Caco-2 (cell line): Measurements from ENCODE around the gene REEP3. TPM values are rescaled to one million over a fixed set of nuclear protein-coding genes. Genes with fewer than 3 reads are reported as not detected.
A peak's percentile ranks its signal among the peaks of the same experiment; 100 is the strongest.

Experiments
- BruUV-seq: library from RNA; stranded (reverse); fragments of 400-500 nt; replicated peaks from 2 replicates; lab custom pipeline; 2021; lab: Mats Ljungman, UMichigan
- CTCF ChIA-PET: fragments of 300-600 bp; sonication (Branson Sonifier 250); formaldehyde crosslinking; loops from one replicate; lab custom pipeline; 2022; ENCODE audit warnings: antibody characterized with exemption; lab: Charles Lee
- POLR2A ChIA-PET: fragments of 300-600 bp; sonication (Branson Sonifier 250); formaldehyde crosslinking; loops from one replicate; lab custom pipeline; 2022; ENCODE audit warnings: antibody characterized with exemption; lab: Charles Lee
- DNase-seq, 2 experiments: peaks; one replicate each; pipeline versions ENCODE4 v3.0.0 to v3.0.0-alpha.2; 2020 to 2022
- H3K27me3 ChIP-seq: replicated peaks from 2 replicates; pipeline ENCODE4 v1.6.0; 2011; ENCODE audit warnings: low read length; ENCODE audit not compliant: control insufficient read depth, insufficient read depth
- H3K36me3 ChIP-seq: 2 replicates; pipeline ENCODE4 v1.5.1; 2011; ENCODE audit warnings: low read length; ENCODE audit not compliant: control insufficient read depth, insufficient read depth
- H3K4me1 ChIP-seq: fragments of 250-450 bp; sonication (Bioruptor Pico); 2 replicates; pipeline ENCODE4 v1.5.1; 2020; ENCODE audit warnings: mild to moderate bottlenecking
- H3K4me3 ChIP-seq: 2 replicates; pipeline ENCODE4 v1.5.1; 2011; ENCODE audit warnings: low read depth, mild to moderate bottlenecking, control low read depth, low read length
- H3K9me3 ChIP-seq: fragments of 250-450 bp; sonication (Bioruptor Pico); 2 replicates; pipeline ENCODE4 v1.5.1; 2020; ENCODE audit warnings: mild to moderate bottlenecking, moderate library complexity
- H3K27ac Mint-ChIP-seq: one replicate; pipeline ENCODE4 v1.8.0; 2022; ENCODE audit warnings: mixed read lengths; ENCODE audit not compliant: unreplicated experiment
- H3K27me3 Mint-ChIP-seq: one replicate; pipeline ENCODE4 v1.8.0; 2022; ENCODE audit warnings: mixed read lengths; ENCODE audit not compliant: insufficient read depth, unreplicated experiment
- H3K36me3 Mint-ChIP-seq: one replicate; pipeline ENCODE4 v1.8.0; 2022; ENCODE audit warnings: mild to moderate bottlenecking, mixed read lengths; ENCODE audit not compliant: insufficient read depth, unreplicated experiment
- H3K4me1 Mint-ChIP-seq: one replicate; pipeline ENCODE4 v1.8.0; 2022; ENCODE audit warnings: low read depth, mixed read lengths; ENCODE audit not compliant: unreplicated experiment
- H3K4me3 Mint-ChIP-seq: one replicate; pipeline ENCODE4 v1.8.0; 2022; ENCODE audit warnings: mild to moderate bottlenecking, moderate library complexity, mixed read lengths; ENCODE audit not compliant: unreplicated experiment
- H3K9me3 Mint-ChIP-seq: one replicate; pipeline ENCODE4 v1.8.0; 2022; ENCODE audit warnings: mixed read lengths; ENCODE audit not compliant: unreplicated experiment
- CTCF ChIP-seq, 2 experiments: fragments of 200-600 bp in 1 of 2; IDR thresholded peaks; 1 replicate in 1 of 2; 2 replicates in 1 of 2; pipeline versions ENCODE4 v1.5.1 to v1.8.0; 2011 to 2022; ENCODE audit warnings: antibody characterized with exemption in 1 of 2, control low read depth in 1 of 2, inconsistent platforms in 1 of 2, low read depth in 1 of 2, low read length in 1 of 2, mild to moderate bottlenecking in 1 of 2, moderate library complexity in 1 of 2; ENCODE audit not compliant: insufficient read depth in 1 of 2, severe bottlenecking in 1 of 2, unreplicated experiment in 1 of 2
- intact Hi-C: fragments of 100-400 bp; cut with micrococcal nuclease; formaldehyde crosslinking; loops from one replicate; pipeline ENCODE4 v1.10.0; 2022; ENCODE audit not compliant: unreplicated experiment
- total RNA-seq: library from RNA; stranded (reverse); gene quantifications from 2 replicates; pipeline ENCODE4 v1.2.3, GENCODE V29; 2022

REEP3 gene
- total RNA-seq, 1 experiment from 2014 or later = 66.4 TPM

GRCh38 chr10:63665670-63666134, 144.5 kb downstream of the REEP3 start:
- H3K27ac Mint-ChIP-seq = peak overlapping the region; percentile 89
- no peaks in the 10 kb centered on the region for H3K27me3 Mint-ChIP-seq
- peaks cover 10% of the 10 kb centered on the region for H3K9me3 Mint-ChIP-seq
- no peaks in the 10 kb centered on the region for H3K9me3 ChIP-seq
- ChIA-PET CTCF (interaction anchor here (1.0 to 1.6 kb wide), 2 partner anchors 28 to 54 kb away, joined by 5 to 9 read pairs; no protein-coding TSS in a partner anchor), POLR2A (interaction anchor here (1.6 kb wide), 2 partner anchors 28 to 35 kb away, joined by 9 to 18 read pairs; no protein-coding TSS in a partner anchor)
- peak in 1 of 2 experiments; percentile 17 for DNase-seq
- H3K4me1 Mint-ChIP-seq = peaks cover 15% of the 10 kb centered on the region
- H3K27me3 ChIP-seq = no peaks in the 10 kb centered on the region
- BruUV-seq = no TSS peak
- peaks cover 6% of the 10 kb centered on the region for H3K36me3 Mint-ChIP-seq
- no peaks in the 10 kb centered on the region for H3K36me3 ChIP-seq
- intact Hi-C loops = loop anchor here (1.0 to 2.0 kb wide), 2 partner anchors 35 to 47 kb away; no protein-coding TSS in a partner anchor
- no peak overlapping the region for H3K4me3 ChIP-seq
- no peak for TF ChIP-seq CTCF (IDR thresholded peaks at IDR 0.05; ENCODE audit: insufficient read depth in 1 of 2, low read depth in 1 of 2, low read length in 1 of 2, severe bottlenecking in 1 of 2, unreplicated experiment in 1 of 2)
- H3K4me1 ChIP-seq = peaks cover 11% of the 10 kb centered on the region
- peak overlapping the region; percentile 87 for H3K4me3 Mint-ChIP-seq

- DNase-seq = no peak
- TF ChIP-seq CTCF (IDR thresholded peaks at IDR 0.05; ENCODE audit: insufficient read depth in 1 of 2, low read depth in 1 of 2, low read length in 1 of 2, severe bottlenecking in 1 of 2, unreplicated experiment in 1 of 2) = no peak
- POLR2A ChIA-PET = no interaction called here
- H3K36me3 Mint-ChIP-seq = peaks cover 6% of the 10 kb centered on the region
- Histone ChIP-seq H3K9me3 (no peaks in the 10 kb centered on the region), H3K4me3 (no peak overlapping the region), H3K4me1 (peaks cover 11% of the 10 kb centered on the region), H3K27me3 (no peaks in the 10 kb centered on the region), H3K36me3 (no peaks in the 10 kb centered on the region)
- H3K4me1 Mint-ChIP-seq = peaks cover 15% of the 10 kb centered on the region
- H3K27ac Mint-ChIP-seq = no peak overlapping the region
- H3K4me3 Mint-ChIP-seq = no peak overlapping the region
- no TSS peak for BruUV-seq
- CTCF ChIA-PET = no interaction called here
- H3K9me3 Mint-ChIP-seq = peaks cover 5% of the 10 kb centered on the region
- intact Hi-C loops = no loop called here
- no peaks in the 10 kb centered on the region for H3K27me3 Mint-ChIP-seq
Measured at GRCh38 chr10:63666836-63667383, 145.7 kb downstream of the REEP3 start.

- intact Hi-C loops = no loop called here
- CTCF ChIA-PET = no interaction called here
- POLR2A ChIA-PET = no interaction called here
Measured at GRCh38 chr10:63667596-63668480, 146.6 kb downstream of the REEP3 start.

More at GRCh38 chr10:63667596-63668480, 146.6 kb downstream of the REEP3 start:
- H3K4me3 ChIP-seq = no peak overlapping the region
- no peaks in the 10 kb centered on the region for H3K36me3 ChIP-seq
- Mint-ChIP-seq H3K4me1 (peaks cover 15% of the 10 kb centered on the region), H3K4me3 (no peak overlapping the region), H3K27me3 (no peaks in the 10 kb centered on the region), H3K9me3 (no peaks in the 10 kb centered on the region), H3K36me3 (peaks cover 6% of the 10 kb centered on the region), H3K27ac (no peak overlapping the region)
- H3K4me1 ChIP-seq = peaks cover 11% of the 10 kb centered on the region
- TF ChIP-seq CTCF (IDR thresholded peaks at IDR 0.05; ENCODE audit: insufficient read depth in 1 of 2, low read depth in 1 of 2, low read length in 1 of 2, severe bottlenecking in 1 of 2, unreplicated experiment in 1 of 2) = no peak
- DNase-seq = no peak
- no peaks in the 10 kb centered on the region for H3K27me3 ChIP-seq
- BruUV-seq = no TSS peak
- no peaks in the 10 kb centered on the region for H3K9me3 ChIP-seq
